ENCODE data around the gene ASB9.
A peak's percentile ranks its signal among the peaks of the same experiment; 100 is the strongest.
"Not testable (repeated sequence)": the region's sequence is repeated elsewhere in the genome, so short reads cannot be mapped to it uniquely, and the experiment has no call there.

ASB9 gene, protein sequence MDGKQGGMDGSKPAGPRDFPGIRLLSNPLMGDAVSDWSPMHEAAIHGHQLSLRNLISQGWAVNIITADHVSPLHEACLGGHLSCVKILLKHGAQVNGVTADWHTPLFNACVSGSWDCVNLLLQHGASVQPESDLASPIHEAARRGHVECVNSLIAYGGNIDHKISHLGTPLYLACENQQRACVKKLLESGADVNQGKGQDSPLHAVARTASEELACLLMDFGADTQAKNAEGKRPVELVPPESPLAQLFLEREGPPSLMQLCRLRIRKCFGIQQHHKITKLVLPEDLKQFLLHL

DNA sequence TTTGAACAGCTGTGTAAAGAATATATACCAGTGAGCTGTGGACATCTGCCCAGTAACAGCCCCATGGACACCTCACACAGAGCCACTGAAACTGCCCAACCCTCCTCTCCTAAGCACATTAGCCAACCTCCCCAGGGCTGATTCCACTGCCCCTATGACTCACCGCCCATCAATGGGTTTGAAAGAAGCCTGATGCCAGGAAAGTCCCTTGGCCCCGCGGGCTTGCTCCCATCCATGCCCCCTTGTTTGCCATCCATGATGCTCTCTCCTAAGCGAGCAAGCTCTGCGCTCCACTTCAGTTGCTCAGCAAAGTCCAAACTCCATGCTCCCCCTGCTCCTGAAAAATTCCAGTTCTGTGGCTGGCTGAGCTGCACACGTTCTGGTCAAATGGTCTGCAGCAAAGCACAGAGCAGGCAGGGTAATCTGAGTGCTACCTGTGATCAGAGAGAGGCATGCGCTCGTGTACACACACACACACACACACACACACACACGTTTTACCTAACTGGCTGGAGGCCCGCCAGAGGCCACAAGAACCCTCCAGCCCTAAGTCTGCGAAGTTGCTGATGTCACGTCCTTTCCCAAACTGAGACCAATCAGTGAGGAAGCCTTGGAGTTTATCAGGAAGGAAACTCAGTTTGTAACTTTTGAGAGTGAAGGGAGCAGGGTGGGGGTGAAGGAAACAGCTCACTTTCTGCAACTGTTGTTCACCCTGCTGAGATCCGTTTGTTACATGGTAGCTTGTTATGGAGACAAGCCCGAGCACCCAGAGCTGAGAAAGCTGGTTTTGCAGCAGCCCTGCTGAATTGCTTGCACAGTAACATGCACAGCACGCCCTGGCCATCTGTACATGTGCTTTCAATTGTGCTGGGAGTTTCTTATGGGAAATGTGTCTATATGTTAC, at the start of gene ASB9:
Gene ASB9, minus strand, starts transcription at position 466 of the 904 bp plus-strand sequence. Its CDS starts 209 bp downstream, at position 257.
- DNase-seq: peak; percentile 17

DNA sequence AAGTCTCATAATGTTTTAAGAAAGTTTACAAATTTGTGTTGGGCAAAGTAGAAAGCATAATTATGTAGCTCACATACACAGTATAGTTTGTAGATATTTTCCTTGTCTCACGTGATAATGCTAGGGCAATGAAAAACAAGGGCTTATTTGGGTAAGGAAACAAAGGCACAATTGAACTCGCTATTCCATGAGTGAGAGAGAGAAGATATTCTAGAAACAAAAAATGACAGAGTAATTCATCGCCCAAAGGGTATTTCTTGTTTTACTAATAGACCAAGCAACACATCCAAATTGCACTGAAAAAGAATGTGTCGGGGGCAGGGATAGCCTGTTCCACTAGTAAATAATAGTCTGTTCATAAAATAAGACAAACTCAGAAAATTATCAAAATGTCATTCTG, 49.2 kb upstream of the ASB9 start:
- DNase-seq: no peak

DNA sequence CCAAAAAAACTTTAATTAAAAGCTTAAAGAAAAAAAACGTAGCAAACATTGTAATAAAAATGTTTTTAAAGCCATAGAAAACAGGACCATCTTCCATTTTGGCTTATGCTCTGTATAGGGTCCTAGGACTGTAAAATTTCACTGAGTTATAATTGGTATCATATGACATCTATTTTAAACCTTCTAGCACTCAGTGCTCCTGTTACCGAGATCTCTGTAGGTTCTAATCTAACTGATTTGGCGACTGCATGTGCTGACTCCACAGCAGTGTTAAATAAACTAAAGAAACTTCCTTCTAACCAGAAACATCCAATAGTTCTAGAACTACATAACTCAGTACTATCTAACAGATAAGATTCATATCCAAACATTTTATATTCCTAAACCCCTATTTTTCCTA, 45.6 kb upstream of the ASB9 start, which contains the start of gene ASB11:
Gene ASB11, minus strand, starts transcription at position 132 of the 400 bp plus-strand sequence. Its CDS starts 35 bp downstream, at position 97.
- no peak for DNase-seq

DNA sequence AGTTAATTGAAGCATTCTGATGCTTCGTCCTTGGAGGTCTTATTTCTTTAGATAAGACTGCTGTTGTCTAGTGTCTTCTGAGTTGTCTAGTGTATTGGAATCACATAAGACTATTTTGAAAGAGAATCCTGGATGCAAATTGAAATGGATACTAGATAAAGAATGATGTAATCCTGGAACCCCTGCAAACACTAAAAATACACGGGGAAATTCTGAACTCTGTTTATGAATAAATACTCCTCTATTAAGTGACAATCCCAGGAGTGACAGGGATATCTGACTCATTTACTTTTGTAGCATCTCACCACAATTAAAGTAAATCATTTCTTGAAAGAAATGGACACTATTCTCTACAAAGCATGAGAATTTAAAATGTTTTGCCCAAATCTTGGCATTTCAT, 44.6 kb upstream of the ASB9 start:
- DNase-seq: no peak

DNA sequence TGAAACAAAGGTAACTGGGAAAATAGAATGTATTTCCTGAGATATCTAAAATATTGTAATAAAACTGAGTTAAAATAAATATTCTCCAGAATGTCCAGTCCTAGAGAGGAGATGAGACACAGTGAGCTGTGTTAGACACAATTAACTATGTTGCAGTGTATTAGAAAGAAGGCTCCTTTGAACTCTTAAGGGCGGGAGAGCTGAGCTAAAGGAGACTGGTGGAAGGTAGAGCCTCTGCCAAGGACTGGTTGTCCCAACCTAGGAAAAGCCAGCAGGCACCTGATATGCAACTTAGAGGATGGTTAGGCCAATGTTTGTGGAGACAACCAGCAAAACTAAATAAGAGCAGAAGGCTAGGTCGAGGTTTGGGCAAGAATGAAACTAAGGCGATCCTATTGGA, 41.2 kb upstream of the ASB9 start:
- no peak for DNase-seq

DNA sequence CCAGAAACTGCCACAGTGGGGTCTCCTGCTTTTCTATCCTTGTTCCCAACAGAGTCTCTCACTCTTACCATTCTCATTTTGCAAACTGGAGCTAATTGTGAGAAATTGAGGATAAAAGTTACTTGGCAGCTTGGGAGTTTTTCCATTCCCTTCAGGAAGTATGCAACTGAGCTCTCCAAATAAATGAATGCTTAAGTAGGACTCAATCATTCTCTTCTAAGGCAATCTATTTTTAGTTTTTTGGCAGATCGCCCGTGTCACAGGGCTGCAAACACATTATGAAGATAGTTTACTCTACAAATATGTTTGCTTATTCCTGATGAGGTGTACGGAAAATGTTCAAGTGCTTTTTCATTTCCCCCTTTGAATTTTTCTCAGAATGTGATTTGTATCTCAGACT, 40.2 kb upstream of the ASB9 start:
- peak; percentile 34 for DNase-seq

GRCh38 chrX:15305899-15306298, 36.0 kb upstream of the ASB9 start:
- DNase-seq: not testable (repeated sequence)

- peak; percentile 72 for DNase-seq
These were observed 32.0 kb upstream of the ASB9 start for GRCh38 chrX:15301924-15302323.

DNA sequence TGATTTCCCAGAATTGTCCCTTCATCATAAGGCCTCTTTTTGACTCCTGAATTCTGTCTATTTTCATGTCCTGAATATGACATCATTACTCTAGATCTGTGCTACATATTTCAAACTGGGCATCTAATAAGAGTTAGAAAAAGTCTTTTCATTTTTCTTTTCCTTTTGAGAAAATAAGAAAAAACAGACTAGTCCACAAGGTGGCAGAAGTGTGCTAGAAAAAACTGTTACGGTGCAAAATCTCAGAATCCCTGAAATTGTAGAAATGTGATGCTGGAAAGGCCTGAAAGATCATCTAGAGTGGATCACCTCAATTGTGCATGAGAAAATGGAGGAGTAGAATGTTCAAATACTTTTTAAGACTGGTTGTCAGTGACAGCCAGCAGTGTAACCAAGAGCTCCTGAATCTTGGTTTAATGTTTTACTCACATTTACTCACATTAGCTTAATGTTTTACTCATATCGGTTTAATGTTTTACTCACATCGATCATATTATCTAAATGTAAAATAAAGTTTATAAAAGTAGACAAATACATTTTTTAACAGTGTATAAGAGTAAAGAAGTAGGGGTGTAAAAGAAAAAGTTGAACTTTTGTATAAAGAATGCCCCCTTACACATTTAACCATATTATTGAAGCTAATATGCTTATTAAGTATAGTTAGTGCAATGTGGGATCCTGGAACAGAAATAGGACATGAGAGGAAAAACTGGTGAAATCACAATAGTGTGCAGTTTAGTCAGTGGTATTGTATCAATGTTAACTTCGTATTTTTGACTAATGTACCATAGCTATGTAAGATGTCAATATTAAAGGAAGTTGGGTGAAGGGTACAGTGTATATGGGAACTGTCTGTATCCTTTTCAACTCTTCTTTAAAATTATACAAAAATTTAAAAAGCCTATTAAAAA, 30.3 kb upstream of the ASB9 start:
- no peak for DNase-seq

GRCh38 chrX:15298780-15299179, 28.9 kb upstream of the ASB9 start:
- no peak for DNase-seq

DNA sequence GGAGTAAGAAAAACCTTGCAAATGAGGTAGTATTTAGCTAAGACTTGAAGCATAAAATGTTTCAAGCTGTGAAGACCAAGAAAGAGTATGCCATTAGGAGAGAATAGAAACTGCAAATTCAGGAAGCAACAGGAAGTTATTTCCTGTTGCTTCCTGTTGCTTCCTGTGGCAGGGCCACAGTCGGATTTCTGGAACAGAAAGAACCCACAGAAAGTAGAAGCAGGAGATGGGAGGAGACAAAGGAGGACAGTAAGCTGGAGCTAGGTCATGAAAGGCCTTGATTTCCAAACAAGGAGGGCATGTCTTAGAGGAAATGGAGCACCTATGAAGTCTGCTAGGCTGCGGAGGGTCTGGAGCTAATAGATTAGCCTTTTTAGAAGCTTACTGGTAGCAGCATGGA, 28.3 kb upstream of the ASB9 start:
- DNase-seq: no peak

DNA sequence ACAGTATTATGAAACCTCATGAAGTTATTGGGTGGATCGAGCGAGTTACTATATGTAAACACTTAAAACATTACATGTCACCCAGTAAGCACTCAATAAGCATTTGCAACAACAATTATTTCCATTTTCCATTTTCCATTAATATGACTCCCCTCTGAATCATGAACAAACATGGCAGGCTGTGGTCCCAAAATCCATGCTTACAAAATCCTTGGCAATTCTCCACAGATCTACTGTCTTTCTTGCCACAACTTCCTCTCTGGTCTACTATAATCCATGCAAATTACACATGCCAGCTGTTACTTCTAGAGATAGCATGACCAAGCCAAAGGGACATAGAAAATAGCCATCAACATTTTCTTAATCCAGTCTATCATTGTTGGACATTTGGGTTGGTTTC, 23.6 kb upstream of the ASB9 start:
- no peak for DNase-seq

DNA sequence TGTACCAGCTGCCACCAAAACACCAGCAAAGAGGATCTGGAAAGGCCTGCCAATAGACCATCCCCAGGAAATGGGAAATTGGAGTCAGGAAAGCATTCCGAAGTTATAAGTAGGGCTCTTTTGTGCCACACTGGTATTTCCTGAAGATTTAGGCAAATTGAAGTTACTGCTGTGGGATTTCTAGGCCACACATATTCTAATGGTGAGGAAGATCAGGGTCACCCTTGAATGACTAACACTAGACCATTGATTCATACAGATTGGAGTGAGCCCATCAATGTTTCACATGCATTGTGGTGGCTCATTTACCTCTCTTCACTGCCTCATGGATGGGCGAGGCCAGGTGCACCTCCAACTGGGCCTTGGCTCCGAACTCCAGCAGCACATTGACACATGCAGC, 23.0 kb upstream of the ASB9 start:
- DNase-seq: no peak

DNA sequence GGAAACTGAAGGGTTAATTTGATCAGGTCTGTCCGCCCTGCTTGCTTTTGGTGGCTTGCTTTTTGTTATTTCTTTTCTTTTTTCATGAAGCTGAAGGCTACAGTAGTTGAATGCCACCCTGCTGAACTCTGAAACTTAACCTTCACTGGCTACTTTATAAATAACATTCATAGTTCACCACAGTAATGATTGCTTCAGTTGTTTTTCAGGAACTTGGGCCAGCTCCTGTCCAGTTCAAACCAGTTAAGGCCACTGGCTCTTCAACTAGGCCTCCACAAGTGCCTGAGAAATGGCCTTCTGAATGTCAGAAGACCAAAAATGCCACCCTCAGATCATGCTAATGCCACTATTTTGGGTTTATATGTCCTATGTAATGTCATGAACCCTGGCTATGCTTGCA, 7.7 kb upstream of the ASB9 start:
- no peak for DNase-seq

DNA sequence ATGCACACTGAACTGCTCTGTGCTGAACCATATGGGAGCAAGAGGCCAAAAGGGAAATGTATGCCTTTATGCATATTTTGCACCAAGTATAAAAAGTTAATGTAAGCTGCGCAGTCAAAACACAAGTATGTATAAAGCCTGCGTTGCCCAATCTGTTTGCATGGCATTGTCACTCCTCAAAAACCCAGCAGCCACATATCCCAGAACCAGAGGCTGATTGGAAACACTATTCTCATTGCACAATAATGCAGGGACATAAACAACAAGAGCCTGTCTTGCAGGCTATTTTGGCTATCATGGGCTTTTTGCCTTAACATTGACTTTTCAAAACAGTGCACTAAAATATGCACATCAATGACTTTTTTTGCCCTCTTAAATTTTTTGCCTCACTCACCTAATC, 5.1 kb upstream of the ASB9 start:
- no peak for DNase-seq

DNA sequence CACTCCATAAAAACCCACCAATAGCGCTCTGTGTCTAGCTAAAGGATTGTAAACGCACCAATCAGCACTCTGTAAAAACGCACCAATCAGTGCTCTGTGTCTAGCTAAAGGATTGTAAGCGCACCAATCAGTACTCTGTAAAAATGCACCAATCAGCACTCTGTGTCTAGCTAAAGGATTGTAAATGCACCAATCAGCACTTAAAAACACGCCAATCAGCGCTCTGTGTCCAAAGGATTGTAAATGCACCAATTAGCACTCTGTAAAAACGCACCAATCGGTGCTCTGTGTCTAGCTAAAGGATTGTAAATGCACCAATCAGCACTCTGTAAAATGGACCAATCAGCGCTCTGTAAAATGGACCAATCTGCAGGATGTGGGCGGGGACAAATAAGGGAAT, 3.4 kb upstream of the ASB9 start:
- not testable (repeated sequence) for DNase-seq

- DNase-seq: no peak
These were observed 1.9 kb upstream of the ASB9 start for GRCh38 chrX:15271757-15272156.

DNA sequence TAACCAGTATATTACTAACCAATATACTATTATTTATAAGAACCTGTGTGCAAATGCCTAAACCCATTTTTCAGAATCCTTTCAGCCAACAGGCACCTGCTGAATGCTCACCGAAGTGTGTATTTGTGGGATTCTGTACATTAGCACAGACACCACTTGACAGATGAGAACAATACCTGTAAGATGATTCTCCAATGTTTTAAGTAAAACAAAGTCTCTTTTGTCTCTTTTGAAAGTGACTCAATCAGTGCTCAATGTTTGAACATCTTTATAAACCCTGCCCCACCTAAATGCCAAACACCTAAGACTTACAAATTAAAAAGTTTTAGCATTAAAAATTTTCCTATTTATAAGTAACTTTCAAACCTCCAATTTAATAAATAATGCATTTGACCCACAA, 763 bp downstream of the ASB9 start:
- no peak for DNase-seq

DNA sequence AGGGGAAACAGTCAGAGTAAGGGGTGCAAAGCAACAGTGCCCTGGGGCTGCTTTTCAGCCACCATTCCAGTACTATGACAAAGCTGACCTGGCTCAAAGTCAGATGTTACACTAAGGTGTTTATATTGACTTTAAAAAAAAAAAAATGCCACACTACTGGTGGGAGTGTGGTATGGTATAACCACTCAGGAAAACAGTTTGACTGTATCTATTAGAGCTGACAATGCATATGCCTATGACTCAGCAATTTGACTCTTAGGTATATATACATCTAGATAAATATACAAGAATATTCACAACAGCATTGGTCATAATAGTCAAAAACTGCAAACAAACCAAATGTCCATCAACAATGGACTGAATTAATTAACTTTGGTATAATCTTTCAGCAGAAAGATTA, 15.0 kb downstream of the ASB9 start:
- no peak for DNase-seq

DNA sequence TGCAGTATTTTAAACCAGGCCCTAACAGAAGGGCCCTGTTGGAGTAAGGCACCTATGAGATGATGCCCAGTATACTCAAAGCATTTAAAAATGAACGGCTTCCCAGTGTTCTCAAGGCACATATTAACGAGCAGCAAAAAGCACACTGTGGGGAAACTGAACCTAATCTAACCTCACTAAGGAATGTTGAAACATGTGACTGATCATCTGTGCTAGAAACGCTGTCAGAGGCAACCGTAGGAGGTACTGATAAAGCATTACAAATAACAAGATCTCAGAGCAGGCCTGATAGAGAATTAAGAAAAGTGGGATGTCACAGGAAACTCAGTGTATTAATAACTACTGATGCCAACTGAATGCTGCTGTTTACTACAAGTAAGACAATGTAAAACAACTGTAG, 24.0 kb downstream of the ASB9 start:
- no peak for DNase-seq

- DNase-seq: no peak
These were observed 25.5 kb downstream of the ASB9 start for GRCh38 chrX:15244421-15244820.

- peak; percentile 28 for DNase-seq
These were observed 26.9 kb downstream of the ASB9 start for GRCh38 chrX:15242899-15243555.

DNA sequence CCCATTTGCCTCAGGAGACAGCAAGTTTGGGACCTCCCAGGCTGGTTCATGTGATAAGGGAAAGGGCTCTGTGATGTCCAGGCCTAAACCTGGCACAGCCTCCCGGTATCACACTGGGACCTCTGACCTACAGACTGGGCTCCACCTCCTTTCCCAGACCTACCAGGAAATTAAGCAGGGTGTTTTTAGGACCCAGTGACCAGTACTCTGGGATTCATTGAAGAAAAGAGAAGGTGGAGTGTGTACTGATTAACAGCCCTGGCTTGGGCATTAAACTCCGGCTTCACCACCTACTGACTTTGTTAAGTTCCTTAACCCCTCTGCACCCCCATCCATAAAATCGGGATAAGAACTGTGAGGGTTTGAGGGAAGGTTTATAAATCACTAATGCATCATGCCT, 28.6 kb downstream of the ASB9 start:
- DNase-seq: no peak

All from NCI-H2107 (cell line).